Measurements from ENCODE around the gene COPA. TPM values are rescaled to one million over a fixed set of nuclear protein-coding genes. Genes with fewer than 3 reads are reported as not detected.
"Not testable (repeated sequence)": the region's sequence is repeated elsewhere in the genome, so short reads cannot be mapped to it uniquely, and the experiment has no call there.

COPA gene
- total RNA-seq, 2 donors from 2014 or later, result 120 to 146 TPM

GRCh38 chr1:160307118-160307791, 35.8 kb downstream of the COPA start:
- peaks cover 5 to 18% of the 10 kb centered on the region in 2 donors for H3K36me3 Mint-ChIP-seq
- DNase-seq (ENCODE audit: low spot score in 2 of 2) (no peak), ATAC-seq (no peak)
- no peak overlapping the region for H3K27ac Mint-ChIP-seq
- H3K9me3 Mint-ChIP-seq, result no peaks in the 10 kb centered on the region

- peaks cover 0 to 12% of the 10 kb centered on the region in 2 donors for H3K36me3 Mint-ChIP-seq
- no peak for ATAC-seq
- DNase-seq (ENCODE audit: low spot score in 2 of 2), result no peak
- H3K27ac Mint-ChIP-seq, result no peak overlapping the region
- H3K9me3 Mint-ChIP-seq, result no peaks in the 10 kb centered on the region
Measured at GRCh38 chr1:160300173-160300572, 42.9 kb downstream of the COPA start.

- no peak for ATAC-seq
- no peak overlapping the region for H3K27ac Mint-ChIP-seq
- no peak for DNase-seq (ENCODE audit: low spot score in 2 of 2)
- peaks cover 0 to 12% of the 10 kb centered on the region in 2 donors for H3K36me3 Mint-ChIP-seq
- no peaks in the 10 kb centered on the region for H3K9me3 Mint-ChIP-seq
Measured at GRCh38 chr1:160296036-160296435, 47.0 kb downstream of the COPA start.

GRCh38 chr1:160293020-160293968, 49.8 kb downstream of the COPA start:
- peak overlapping the region; percentile 50 to 75 for H3K27ac Mint-ChIP-seq
- peaks cover 0 to 9% of the 10 kb centered on the region in 2 donors for H3K36me3 Mint-ChIP-seq
- ATAC-seq, result no peak
- no peaks in the 10 kb centered on the region for H3K9me3 Mint-ChIP-seq
- DNase-seq (ENCODE audit: low spot score in 2 of 2), result no peak

- Mint-ChIP-seq H3K9me3 (no peaks in the 10 kb centered on the region), H3K36me3 (peaks cover 0 to 4% of the 10 kb centered on the region in 2 donors), H3K27ac (peak overlapping the region in 1 of 2 donors; percentile 34)
- DNase-seq (ENCODE audit: low spot score in 2 of 2) (peak in 1 of 2 donors; percentile 59), ATAC-seq (peak; percentile 89 to 96)
Measured at GRCh38 chr1:160291248-160292220, 51.5 kb downstream of the COPA start.

GRCh38 chr1:160287769-160288168, 55.3 kb downstream of the COPA start:
- H3K36me3 Mint-ChIP-seq, result peaks cover 12 to 18% of the 10 kb centered on the region in 2 donors
- not testable (repeated sequence) for ATAC-seq; H3K27ac Mint-ChIP-seq; DNase-seq (ENCODE audit: low spot score in 2 of 2); H3K9me3 Mint-ChIP-seq

GRCh38 chr1:160285506-160285905, 57.5 kb downstream of the COPA start:
- ATAC-seq (no peak), DNase-seq (ENCODE audit: low spot score in 2 of 2) (no peak)
- no peaks in the 10 kb centered on the region for H3K9me3 Mint-ChIP-seq
- H3K36me3 Mint-ChIP-seq, result peaks cover 12 to 18% of the 10 kb centered on the region in 2 donors
- H3K27ac Mint-ChIP-seq, result peak overlapping the region; percentile 26 to 96

- peak within 1 kb of the TSS; percentile 96 to 98 for H3K27ac Mint-ChIP-seq
- no peaks in the 10 kb centered on the region for H3K9me3 Mint-ChIP-seq
- peaks cover 16 to 22% of the 10 kb centered on the region in 2 donors for H3K36me3 Mint-ChIP-seq
- peak; percentile 99 to 100 for ATAC-seq
- peak; percentile 93 to 95 for DNase-seq (ENCODE audit: low spot score in 2 of 2)
Measured at GRCh38 chr1:160284782-160285344, 58.2 kb downstream of the COPA start, which contains the start of gene PEX19. Gene PEX19, minus strand, starts transcription at chr1:160285133. Its CDS starts 9 bp downstream, at chr1:160285124.

GRCh38 chr1:160284220-160284781, 58.7 kb downstream of the COPA start:
- DNase-seq (ENCODE audit: low spot score in 2 of 2) (peak in 1 of 2 donors; percentile 6), ATAC-seq (peak; percentile 23 to 45)
- Mint-ChIP-seq H3K27ac (peak overlapping the region; percentile 96 to 98), H3K9me3 (no peaks in the 10 kb centered on the region), H3K36me3 (peaks cover 22 to 23% of the 10 kb centered on the region in 2 donors)

GRCh38 chr1:160282807-160283206, 60.2 kb downstream of the COPA start:
- H3K9me3 Mint-ChIP-seq, result no peaks in the 10 kb centered on the region
- DNase-seq (ENCODE audit: low spot score in 2 of 2) (no peak), ATAC-seq (no peak)
- H3K27ac Mint-ChIP-seq, result peak overlapping the region in 1 of 2 donors; percentile 31
- peaks cover 24 to 25% of the 10 kb centered on the region in 2 donors for H3K36me3 Mint-ChIP-seq

GRCh38 chr1:160277987-160278386, 65.1 kb downstream of the COPA start:
- peaks cover 11 to 12% of the 10 kb centered on the region in 2 donors for H3K36me3 Mint-ChIP-seq
- DNase-seq (ENCODE audit: low spot score in 2 of 2) (no peak), ATAC-seq (no peak)
- H3K27ac Mint-ChIP-seq, result peak overlapping the region in 1 of 2 donors; percentile 9
- no peaks in the 10 kb centered on the region for H3K9me3 Mint-ChIP-seq

- ATAC-seq, result no peak
- Mint-ChIP-seq H3K27ac (no peak overlapping the region), H3K36me3 (peaks cover 11 to 12% of the 10 kb centered on the region in 2 donors), H3K9me3 (no peaks in the 10 kb centered on the region)
- no peak for DNase-seq (ENCODE audit: low spot score in 2 of 2)
Measured at GRCh38 chr1:160277330-160277729, 65.7 kb downstream of the COPA start.

GRCh38 chr1:160271025-160271424, 72.0 kb downstream of the COPA start:
- H3K36me3 Mint-ChIP-seq, result no peaks in the 10 kb centered on the region
- no peaks in the 10 kb centered on the region for H3K9me3 Mint-ChIP-seq
- no peak overlapping the region for H3K27ac Mint-ChIP-seq
- DNase-seq (ENCODE audit: low spot score in 2 of 2) (no peak), ATAC-seq (no peak)

GRCh38 chr1:160267284-160267991, 75.6 kb downstream of the COPA start:
- DNase-seq (ENCODE audit: low spot score in 2 of 2) (no peak), ATAC-seq (no peak)
- Mint-ChIP-seq H3K36me3 (no peaks in the 10 kb centered on the region), H3K9me3 (no peaks in the 10 kb centered on the region), H3K27ac (no peak overlapping the region)

GRCh38 chr1:160264795-160265307, 78.2 kb downstream of the COPA start:
- DNase-seq (ENCODE audit: low spot score in 2 of 2) (no peak), ATAC-seq (no peak)
- Mint-ChIP-seq H3K27ac (no peak overlapping the region), H3K9me3 (no peaks in the 10 kb centered on the region), H3K36me3 (peaks cover 15 to 19% of the 10 kb centered on the region in 2 donors)

Data from activated naive CD4-positive, alpha-beta T cell treated with anti-CD3 and anti-CD28 coated beads, Interleukin-2, amount 50 U/mL, for 72 hours (primary cell).